Adrenal gland (tissue), 12 donors: ENCODE results near the gene ELN. TPM values are rescaled to one million over a fixed set of nuclear protein-coding genes. Genes with fewer than 3 reads are reported as not detected.
A peak's percentile ranks its signal among the peaks of the same experiment; 100 is the strongest.

ENCODE experiments used
- DNase-seq, 7 donors: peaks; one replicate each; pipeline ENCODE4 v3.0.0-alpha.2; 2019 to 2020
- H3K27ac ChIP-seq, 5 donors: fragments of 200-600 bp; sonication (generic) in 4 of 5; 1 replicate in 3 of 5; 2 replicates in 2 of 5; pipeline versions ENCODE4 v1.5.1 to v1.8.0; 2016 to 2020; ENCODE audit warnings: mild to moderate bottlenecking in 1 of 5
- H3K27me3 ChIP-seq: fragments of 200-600 bp; 2 replicates; pipeline ENCODE4 v1.8.0; 2021
- H3K36me3 ChIP-seq, 2 donors: fragments of 200-600 bp; replicated peaks in 1 of 2; 1 replicate in 1 of 2; 2 replicates in 1 of 2; pipeline versions ENCODE4 v1.5.1 to v1.8.0; 2018 to 2022
- H3K4me1 ChIP-seq, 2 donors: fragments of 200-600 bp; replicated peaks in 1 of 2; 1 replicate in 1 of 2; 2 replicates in 1 of 2; pipeline versions ENCODE4 v1.5.1 to v1.8.0; 2018 to 2021
- H3K4me3 ChIP-seq, 4 donors: fragments of 200-600 bp; sonication (generic) in 3 of 4; one replicate each; pipeline ENCODE4 v1.5.1; 2016 to 2018
- H3K9me3 ChIP-seq, 3 donors: fragments of 200-600 bp; sonication (generic) in 1 of 3; replicated peaks in 1 of 3; 1 replicate in 2 of 3; 2 replicates in 1 of 3; pipeline versions ENCODE4 v1.5.1 to v1.8.0; 2016 to 2021
- POLR2A ChIP-seq, 2 donors: fragments of 450-650 bp; IDR thresholded peaks; one replicate each; pipeline ENCODE4 v1.6.1; 2017; ENCODE audit warnings: antibody characterized with exemption in 2 of 2, mild to moderate bottlenecking in 2 of 2, moderate library complexity in 1 of 2
- WGBS, 4 donors: extraction: QIAGEN DNeasy Blood & Tissue Kit in 2 of 4; methylation state at CpG; one replicate each; pipeline versions ENCODE4 v1.1.5 to v1.1.7; 2013 to 2017; 5-methylcytosine and 5-hydroxymethylcytosine counted together
- intact Hi-C, 2 donors: fragments of 100-400 bp; cut with DNase I; formaldehyde crosslinking; loops; one replicate each; pipeline versions ENCODE4 v1.14.1 to v1.15.0; 2022 to 2023
- polyA plus RNA-seq, 3 donors: library from polyadenylated mRNA; stranded (reverse); fragments of 200-250 nt in 2 of 3; fragments of 350-450 nt in 1 of 3; fragmentation: Illumina TruSeq in 1 of 3; extraction: RNeasy Lipid Tissue Mini Kit (QIAGEN cat#74804) in 1 of 3; gene quantifications; one replicate each; pipeline ENCODE4 v1.2.3, GENCODE V29; 2013 to 2014
- total RNA-seq, 9 donors: library from RNA; depleted of rRNA in 4 of 9; stranded (reverse); fragments of >200 nt in 4 of 9; fragments of 120-200 nt in 1 of 9; fragmentation: NEBNext Ultra II Directional in 1 of 9; extraction: Animal tissue kit (Norgen Biotek cat#: 25700) in 1 of 9; gene quantifications; one replicate each; pipeline versions ENCODE4 v1.1.0 to v1.2.4, GENCODE V29; 2013 to 2023
- TF ChIP-seq, protein P1 (sequence below), 6 experiments: fragments of 450-650 bp in 4 of 6; fragments of 200-600 bp in 2 of 6; sonication (generic) in 1 of 6; IDR thresholded peaks; 1 replicate in 5 of 6; 2 replicates in 1 of 6; pipeline versions ENCODE4 v1.5.1 to v1.8.0; 2016 to 2021; ENCODE audit warnings: antibody characterized with exemption in 6 of 6, mild to moderate bottlenecking in 2 of 6, moderate library complexity in 1 of 6
- donor health status: healthy with polysubstance abuse.
- donor health status: Bipolar disorder and iron deficiency.
- donor health status: DM: yes; HTN: yes; CAD: no.
- donor health status: DM: no; HTN: no; CAD: no.
- donor health status: DM: no; HTN: no; CAD: no.
- donor health status: DM: yes; HTN: yes; CAD: no.

Gene ELN
- total and polyA plus RNA-seq, 12 donors: 4.6 to 107 (median 15.9) TPM

DNA sequence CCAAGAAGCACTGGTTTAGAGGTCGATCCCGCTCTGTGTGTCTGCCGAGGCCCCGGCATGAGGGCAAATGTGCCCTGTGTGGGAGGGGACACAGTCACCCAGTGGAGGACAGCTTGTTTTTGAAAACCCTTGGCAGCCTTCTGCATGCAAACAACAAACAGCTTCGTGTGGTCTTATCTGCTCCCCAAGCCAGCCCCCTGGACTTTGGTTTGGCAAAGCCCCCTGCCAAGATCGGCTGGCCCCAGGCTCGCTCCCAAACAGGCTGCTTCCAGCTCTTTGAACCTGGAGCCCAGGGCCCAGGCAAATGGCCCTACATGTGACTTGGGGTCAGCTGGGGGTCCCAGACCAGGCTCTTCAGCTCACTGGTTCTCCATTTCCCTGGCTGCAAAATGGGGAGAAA, 2.9 kb downstream of the ELN start:
- H3K36me3 ChIP-seq: no peaks in the 10 kb centered on the region
- no peak overlapping the region for H3K4me3 ChIP-seq
- no peaks in the 10 kb centered on the region for H3K9me3 ChIP-seq
- no peaks in the 10 kb centered on the region for H3K27me3 ChIP-seq
- TF ChIP-seq POLR2A (IDR thresholded peaks at IDR 0.05): no peak
- TF ChIP-seq, protein P1, sequence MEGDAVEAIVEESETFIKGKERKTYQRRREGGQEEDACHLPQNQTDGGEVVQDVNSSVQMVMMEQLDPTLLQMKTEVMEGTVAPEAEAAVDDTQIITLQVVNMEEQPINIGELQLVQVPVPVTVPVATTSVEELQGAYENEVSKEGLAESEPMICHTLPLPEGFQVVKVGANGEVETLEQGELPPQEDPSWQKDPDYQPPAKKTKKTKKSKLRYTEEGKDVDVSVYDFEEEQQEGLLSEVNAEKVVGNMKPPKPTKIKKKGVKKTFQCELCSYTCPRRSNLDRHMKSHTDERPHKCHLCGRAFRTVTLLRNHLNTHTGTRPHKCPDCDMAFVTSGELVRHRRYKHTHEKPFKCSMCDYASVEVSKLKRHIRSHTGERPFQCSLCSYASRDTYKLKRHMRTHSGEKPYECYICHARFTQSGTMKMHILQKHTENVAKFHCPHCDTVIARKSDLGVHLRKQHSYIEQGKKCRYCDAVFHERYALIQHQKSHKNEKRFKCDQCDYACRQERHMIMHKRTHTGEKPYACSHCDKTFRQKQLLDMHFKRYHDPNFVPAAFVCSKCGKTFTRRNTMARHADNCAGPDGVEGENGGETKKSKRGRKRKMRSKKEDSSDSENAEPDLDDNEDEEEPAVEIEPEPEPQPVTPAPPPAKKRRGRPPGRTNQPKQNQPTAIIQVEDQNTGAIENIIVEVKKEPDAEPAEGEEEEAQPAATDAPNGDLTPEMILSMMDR (IDR thresholded peaks at IDR 0.05): no peak
- peak overlapping the region in 1 of 5 donors; percentile 26 for H3K27ac ChIP-seq
- no peak for DNase-seq
- intact Hi-C loops: no loop called here
- H3K4me1 ChIP-seq: peaks cover 0 to 31% of the 10 kb centered on the region in 2 donors
- 69 to 75% (median 72%) methylated on average over 5 to 7 of the region's 7 CpGs for WGBS, 4 donors

DNA sequence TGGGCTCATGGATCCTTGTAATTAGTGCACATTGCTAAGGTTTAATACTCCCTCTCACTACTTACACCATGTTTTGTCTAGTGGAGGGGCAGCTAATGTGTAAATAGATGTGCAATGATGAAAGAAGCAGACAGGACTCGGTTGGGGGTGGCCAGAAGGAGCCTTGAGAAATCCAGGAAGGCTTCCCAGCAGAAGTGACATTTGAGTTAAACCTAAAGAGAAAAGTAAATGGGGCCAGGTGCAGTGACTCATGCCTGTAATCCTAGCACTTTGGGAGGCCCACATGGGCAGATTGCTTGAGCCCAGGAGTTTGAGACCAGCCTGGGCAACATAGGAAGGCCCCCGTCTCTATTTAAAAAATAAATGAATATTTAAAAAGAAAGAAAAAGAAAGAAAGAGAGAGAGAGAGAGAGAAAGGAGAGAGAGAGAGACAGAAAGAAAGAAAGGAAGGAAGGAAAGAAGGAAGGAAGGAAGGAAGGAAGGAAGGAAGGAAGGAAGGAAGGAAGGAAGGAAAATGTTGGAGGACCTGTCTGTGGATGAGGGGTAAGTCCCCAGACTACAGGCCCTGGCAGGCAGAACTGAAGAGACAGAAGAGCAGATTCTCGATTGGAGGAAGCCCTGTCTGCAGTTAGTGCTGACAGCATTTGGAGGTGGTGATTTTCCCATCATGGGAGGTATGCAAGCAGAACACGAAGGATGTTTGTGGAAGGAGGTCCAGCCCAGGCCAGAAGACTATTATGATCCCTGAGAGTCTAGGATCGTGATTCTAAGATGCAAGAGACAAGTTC, 3.6 kb downstream of the ELN start:
- Histone ChIP-seq H3K9me3 (no peaks in the 10 kb centered on the region), H3K27ac (peak overlapping the region in 2 of 5 donors; percentile 78 to 87), H3K4me1 (peaks cover 0 to 27% of the 10 kb centered on the region in 2 donors), H3K27me3 (no peaks in the 10 kb centered on the region), H3K4me3 (no peak overlapping the region), H3K36me3 (no peaks in the 10 kb centered on the region)
- no peak for DNase-seq
- intact Hi-C loops: no loop called here
- 58 to 62% (median 60%) methylated on average over 5 of the region's 5 CpGs for WGBS, 4 donors
- no peak for TF ChIP-seq POLR2A (IDR thresholded peaks at IDR 0.05)
- TF ChIP-seq, protein P1 (IDR thresholded peaks at IDR 0.05): no peak

DNA sequence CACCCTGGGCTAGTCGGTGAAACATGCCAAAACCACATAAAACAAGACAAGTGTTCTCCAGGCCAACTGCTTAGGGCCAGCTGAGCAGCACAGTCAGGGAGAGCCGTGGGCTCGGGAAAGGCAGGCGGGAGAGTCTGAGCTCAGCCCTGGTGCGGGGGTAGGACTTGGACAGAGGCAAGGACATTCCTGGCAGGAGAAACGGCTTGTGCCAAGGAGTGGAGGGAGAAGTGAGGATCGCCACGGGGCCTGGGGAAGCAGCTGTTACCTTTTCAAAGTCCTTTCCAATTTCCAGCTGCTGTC, 4.2 kb downstream of the ELN start:
- Histone ChIP-seq H3K36me3 (no peaks in the 10 kb centered on the region), H3K27me3 (no peaks in the 10 kb centered on the region), H3K9me3 (no peaks in the 10 kb centered on the region), H3K4me1 (peaks cover 0 to 26% of the 10 kb centered on the region in 2 donors), H3K27ac (peak overlapping the region in 2 of 5 donors; percentile 78 to 87), H3K4me3 (no peak overlapping the region)
- DNase-seq: peak in 6 of 7 donors; percentile 43 to 66 (median 58)
- TF ChIP-seq, protein P1 (IDR thresholded peaks at IDR 0.05): no peak
- intact Hi-C loops: no loop called here
- 13 to 30% (median 13%) methylated on average over 5 to 8 of the region's 8 CpGs for WGBS, 4 donors

DNA sequence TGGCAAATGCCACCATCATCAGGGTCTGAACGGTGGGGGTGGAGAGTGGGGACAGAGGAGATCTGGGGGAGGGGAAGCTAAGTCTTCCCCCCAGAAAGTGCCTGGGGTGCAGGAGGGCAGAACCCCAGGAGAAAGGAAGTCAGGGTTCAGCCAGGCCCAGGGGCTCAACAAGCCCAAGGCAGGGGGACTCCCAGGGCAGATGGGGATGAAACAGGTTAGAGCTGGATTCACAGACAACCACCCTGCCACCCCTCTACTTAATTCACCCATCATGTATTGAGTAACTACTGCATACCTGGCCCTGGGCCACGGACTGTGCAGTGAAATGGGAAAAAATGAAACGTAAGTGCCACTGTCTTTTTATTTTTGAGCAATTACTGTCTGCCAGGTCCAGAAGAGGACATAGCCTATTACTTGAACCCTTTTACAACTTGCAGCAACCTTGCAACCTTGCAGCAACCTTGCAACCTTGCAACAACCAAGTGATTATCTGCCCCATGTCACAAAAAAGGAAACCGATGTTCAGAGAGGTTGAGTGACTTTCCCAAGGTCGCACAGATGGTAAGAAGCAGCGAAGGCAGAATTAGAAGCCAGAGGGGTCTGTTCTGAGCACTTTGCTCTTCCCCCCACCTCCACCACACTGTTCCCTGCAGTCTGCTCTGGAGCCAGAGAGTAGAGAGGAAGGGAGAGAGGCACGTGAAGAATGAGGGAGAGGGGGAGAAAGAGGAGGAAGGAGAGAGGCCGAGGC, 4.8 kb downstream of the ELN start:
- 54 to 65% (median 61%) methylated on average over 8 of the region's 8 CpGs for WGBS, 4 donors
- peaks cover 0 to 23% of the 10 kb centered on the region in 2 donors for H3K4me1 ChIP-seq
- no peaks in the 10 kb centered on the region for H3K27me3 ChIP-seq
- peak overlapping the region in 2 of 5 donors; percentile 78 to 87 for H3K27ac ChIP-seq
- H3K4me3 ChIP-seq: no peak overlapping the region
- intact Hi-C loops: no loop called here
- TF ChIP-seq, protein P1 (IDR thresholded peaks at IDR 0.05): no peak
- no peak for TF ChIP-seq POLR2A (IDR thresholded peaks at IDR 0.05)
- no peaks in the 10 kb centered on the region for H3K36me3 ChIP-seq
- H3K9me3 ChIP-seq: no peaks in the 10 kb centered on the region
- DNase-seq: no peak
